ENCODE results near the gene ABLIM3. TPM values are rescaled to one million over a fixed set of nuclear protein-coding genes. Genes with fewer than 3 reads are reported as not detected.

ABLIM3 gene
- polyA plus RNA-seq, 1 of the 3 experiments (the other 2 are of a cell fraction): 5.9 TPM

DNA sequence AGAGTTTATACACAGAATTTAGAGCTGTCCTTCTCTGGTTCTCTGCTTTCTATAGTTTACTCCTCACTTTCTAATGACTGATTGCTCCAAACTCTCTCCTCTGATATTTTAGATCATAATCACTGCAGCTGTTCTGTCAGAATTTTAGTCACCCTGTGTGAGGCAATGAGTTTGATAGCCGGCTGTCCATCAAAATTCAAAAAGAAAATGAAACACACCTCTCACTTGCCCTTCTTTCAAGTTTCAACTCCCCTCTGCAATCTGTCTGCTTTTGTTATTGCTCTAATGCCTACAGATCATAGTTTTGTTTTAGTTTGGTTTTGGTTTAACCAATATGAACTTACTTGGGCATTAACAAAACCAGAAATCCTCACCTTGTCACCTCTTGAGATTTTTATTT, 23.3 kb upstream of the ABLIM3 start:
- Histone ChIP-seq H2AFZ (ENCODE audit: low read depth) (peak overlapping the region; percentile 52; the same call in 1 of the 2 replicates), H3K27me3 (ENCODE audit: insufficient read depth) (no peaks in the 10 kb centered on the region), H4K20me1 (ENCODE audit: insufficient read depth) (no peaks in the 10 kb centered on the region), H3K4me2 (no peak overlapping the region), H3K4me1 (ENCODE audit: control insufficient read depth in 1 of 2, insufficient read depth in 2 of 2, low read depth in 1 of 2, low read length in 1 of 2) (peaks cover 0 to 8% of the 10 kb centered on the region in 2 experiments; a peak in 1 of 4 replicates), H3K9ac (no peak overlapping the region; the same call in 1 of the 2 replicates), H3K27ac (ENCODE audit: low read depth in 2 of 2, low read length in 1 of 2) (no peak overlapping the region), H3F3A (replicated peaks; ENCODE audit: insufficient read depth) (peaks cover under 1% of the 10 kb centered on the region), H3K4me3 (ENCODE audit: low read depth in 2 of 2, low read length in 1 of 2) (no peak overlapping the region), H3K9me2 (no peaks in the 10 kb centered on the region), H3K9me3 (no peaks in the 10 kb centered on the region), H3K79me2 (ENCODE audit: insufficient read depth) (no peaks in the 10 kb centered on the region), H3K36me3 (replicated peaks in 1 of 2; ENCODE audit: control insufficient read depth in 1 of 2, insufficient read depth in 2 of 2, low read length in 1 of 2) (no peaks in the 10 kb centered on the region)
- CTCF ChIA-PET: interaction anchor here (0.6 to 1.3 kb wide), 6 partner anchors 82 to 1164 kb away, joined by 3 to 9 read pairs (median 4); no protein-coding TSS in a partner anchor
- 97% methylated on average over 1 of the region's 1 CpG for WGBS (ENCODE audit: low lambda C conversion rate)
- no peak for DNase-seq
- POLR2A ChIA-PET: no interaction called here
- TF ChIP-seq, protein P1, sequence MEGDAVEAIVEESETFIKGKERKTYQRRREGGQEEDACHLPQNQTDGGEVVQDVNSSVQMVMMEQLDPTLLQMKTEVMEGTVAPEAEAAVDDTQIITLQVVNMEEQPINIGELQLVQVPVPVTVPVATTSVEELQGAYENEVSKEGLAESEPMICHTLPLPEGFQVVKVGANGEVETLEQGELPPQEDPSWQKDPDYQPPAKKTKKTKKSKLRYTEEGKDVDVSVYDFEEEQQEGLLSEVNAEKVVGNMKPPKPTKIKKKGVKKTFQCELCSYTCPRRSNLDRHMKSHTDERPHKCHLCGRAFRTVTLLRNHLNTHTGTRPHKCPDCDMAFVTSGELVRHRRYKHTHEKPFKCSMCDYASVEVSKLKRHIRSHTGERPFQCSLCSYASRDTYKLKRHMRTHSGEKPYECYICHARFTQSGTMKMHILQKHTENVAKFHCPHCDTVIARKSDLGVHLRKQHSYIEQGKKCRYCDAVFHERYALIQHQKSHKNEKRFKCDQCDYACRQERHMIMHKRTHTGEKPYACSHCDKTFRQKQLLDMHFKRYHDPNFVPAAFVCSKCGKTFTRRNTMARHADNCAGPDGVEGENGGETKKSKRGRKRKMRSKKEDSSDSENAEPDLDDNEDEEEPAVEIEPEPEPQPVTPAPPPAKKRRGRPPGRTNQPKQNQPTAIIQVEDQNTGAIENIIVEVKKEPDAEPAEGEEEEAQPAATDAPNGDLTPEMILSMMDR (IDR thresholded peaks at IDR 0.05): no peak

DNA sequence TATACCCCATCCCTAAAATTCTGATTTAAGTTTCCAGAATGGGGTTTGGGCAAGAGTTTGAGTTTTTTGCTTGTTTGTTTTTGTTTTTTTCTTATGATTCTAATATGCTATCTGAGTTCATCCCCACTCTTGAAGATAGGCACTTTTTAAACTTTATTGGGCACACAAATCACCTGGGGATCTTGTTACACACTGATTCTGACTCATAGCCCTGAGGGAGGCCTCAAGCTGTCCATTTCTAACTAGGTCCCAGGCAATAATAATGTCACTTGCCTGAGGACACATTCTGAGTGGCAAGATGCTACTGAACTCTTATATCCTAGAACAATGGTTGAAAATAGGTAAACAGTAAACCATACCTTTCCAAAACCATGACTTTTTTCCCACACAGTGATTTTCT, 22.8 kb upstream of the ABLIM3 start:
- Histone ChIP-seq H3K9me3 (no peaks in the 10 kb centered on the region), H3K27me3 (ENCODE audit: insufficient read depth) (no peaks in the 10 kb centered on the region), H3K4me1 (ENCODE audit: control insufficient read depth in 1 of 2, insufficient read depth in 2 of 2, low read depth in 1 of 2, low read length in 1 of 2) (peaks cover 0 to 8% of the 10 kb centered on the region in 2 experiments; a peak in 1 of 4 replicates), H3K36me3 (replicated peaks in 1 of 2; ENCODE audit: control insufficient read depth in 1 of 2, insufficient read depth in 2 of 2, low read length in 1 of 2) (no peaks in the 10 kb centered on the region), H3K4me3 (ENCODE audit: low read depth in 2 of 2, low read length in 1 of 2) (no peak overlapping the region), H3K4me2 (no peak overlapping the region), H3K27ac (ENCODE audit: low read depth in 2 of 2, low read length in 1 of 2) (no peak overlapping the region), H4K20me1 (ENCODE audit: insufficient read depth) (no peaks in the 10 kb centered on the region), H3F3A (replicated peaks; ENCODE audit: insufficient read depth) (no peaks in the 10 kb centered on the region), H3K79me2 (ENCODE audit: insufficient read depth) (no peaks in the 10 kb centered on the region), H2AFZ (ENCODE audit: low read depth) (no peak overlapping the region), H3K9me2 (no peaks in the 10 kb centered on the region), H3K9ac (no peak overlapping the region)
- no peak for TF ChIP-seq MEF2A (IDR thresholded peaks at IDR 0.05; ENCODE audit: borderline replicate concordance, low read depth)
- no peak for TF ChIP-seq NRF1 (IDR thresholded peaks at IDR 0.05; ENCODE audit: low read depth, low read length)
- TF ChIP-seq RCOR1 (IDR thresholded peaks at IDR 0.05; ENCODE audit: low read length): no peak
- TF ChIP-seq GABPA (IDR thresholded peaks at IDR 0.05; ENCODE audit: low read depth): no peak
- TF ChIP-seq MXI1 (IDR thresholded peaks at IDR 0.05; ENCODE audit: low read depth, low read length): no peak
- TF ChIP-seq, protein P2, sequence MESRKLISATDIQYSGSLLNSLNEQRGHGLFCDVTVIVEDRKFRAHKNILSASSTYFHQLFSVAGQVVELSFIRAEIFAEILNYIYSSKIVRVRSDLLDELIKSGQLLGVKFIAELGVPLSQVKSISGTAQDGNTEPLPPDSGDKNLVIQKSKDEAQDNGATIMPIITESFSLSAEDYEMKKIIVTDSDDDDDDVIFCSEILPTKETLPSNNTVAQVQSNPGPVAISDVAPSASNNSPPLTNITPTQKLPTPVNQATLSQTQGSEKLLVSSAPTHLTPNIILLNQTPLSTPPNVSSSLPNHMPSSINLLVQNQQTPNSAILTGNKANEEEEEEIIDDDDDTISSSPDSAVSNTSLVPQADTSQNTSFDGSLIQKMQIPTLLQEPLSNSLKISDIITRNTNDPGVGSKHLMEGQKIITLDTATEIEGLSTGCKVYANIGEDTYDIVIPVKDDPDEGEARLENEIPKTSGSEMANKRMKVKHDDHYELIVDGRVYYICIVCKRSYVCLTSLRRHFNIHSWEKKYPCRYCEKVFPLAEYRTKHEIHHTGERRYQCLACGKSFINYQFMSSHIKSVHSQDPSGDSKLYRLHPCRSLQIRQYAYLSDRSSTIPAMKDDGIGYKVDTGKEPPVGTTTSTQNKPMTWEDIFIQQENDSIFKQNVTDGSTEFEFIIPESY (IDR thresholded peaks at IDR 0.05; ENCODE audit: borderline replicate concordance, low read depth): no peak
- TF ChIP-seq RFX5 (IDR thresholded peaks at IDR 0.05; ENCODE audit: low read length): no peak
- no peak for TF ChIP-seq EP300 (IDR thresholded peaks at IDR 0.05; ENCODE audit: borderline replicate concordance in 1 of 2, low read depth in 1 of 2, low read length in 1 of 2)
- TF ChIP-seq, protein P3, sequence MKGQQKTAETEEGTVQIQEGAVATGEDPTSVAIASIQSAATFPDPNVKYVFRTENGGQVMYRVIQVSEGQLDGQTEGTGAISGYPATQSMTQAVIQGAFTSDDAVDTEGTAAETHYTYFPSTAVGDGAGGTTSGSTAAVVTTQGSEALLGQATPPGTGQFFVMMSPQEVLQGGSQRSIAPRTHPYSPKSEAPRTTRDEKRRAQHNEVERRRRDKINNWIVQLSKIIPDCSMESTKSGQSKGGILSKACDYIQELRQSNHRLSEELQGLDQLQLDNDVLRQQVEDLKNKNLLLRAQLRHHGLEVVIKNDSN (IDR thresholded peaks at IDR 0.05; ENCODE audit: borderline replicate concordance, low read depth): no peak
- TF ChIP-seq, protein P4, sequence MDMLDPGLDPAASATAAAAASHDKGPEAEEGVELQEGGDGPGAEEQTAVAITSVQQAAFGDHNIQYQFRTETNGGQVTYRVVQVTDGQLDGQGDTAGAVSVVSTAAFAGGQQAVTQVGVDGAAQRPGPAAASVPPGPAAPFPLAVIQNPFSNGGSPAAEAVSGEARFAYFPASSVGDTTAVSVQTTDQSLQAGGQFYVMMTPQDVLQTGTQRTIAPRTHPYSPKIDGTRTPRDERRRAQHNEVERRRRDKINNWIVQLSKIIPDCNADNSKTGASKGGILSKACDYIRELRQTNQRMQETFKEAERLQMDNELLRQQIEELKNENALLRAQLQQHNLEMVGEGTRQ (IDR thresholded peaks at IDR 0.05; ENCODE audit: borderline replicate concordance, low read depth, low read length): no peak
- no peak for TF ChIP-seq SIN3A (IDR thresholded peaks at IDR 0.05; ENCODE audit: borderline replicate concordance, low read depth, low read length)
- TF ChIP-seq TAF1 (IDR thresholded peaks at IDR 0.05; ENCODE audit: borderline replicate concordance, low read depth, low read length): no peak
- no peak for TF ChIP-seq FOXJ3 (CRISPR knock-in tag; IDR thresholded peaks at IDR 0.05)
- no peak for TF ChIP-seq SMC3 (IDR thresholded peaks at IDR 0.05; ENCODE audit: low read depth, low read length)
- no peak for TF ChIP-seq EZH2phosphoT487 (IDR thresholded peaks at IDR 0.05; ENCODE audit: borderline replicate concordance, low read depth)
- POLR2A ChIA-PET: no interaction called here
- no peak for DNase-seq
- CTCF ChIA-PET: interaction anchor here (1.0 to 3.8 kb wide), 3 partner anchors 9 to 388 kb away, joined by 3 to 20 read pairs (median 9); no protein-coding TSS in a partner anchor
